Upper lobe of left lung (tissue), 6 donors: ENCODE measurements around the gene PLOD2. TPM values are rescaled to one million over a fixed set of nuclear protein-coding genes. Genes with fewer than 3 reads are reported as not detected.
A peak's percentile ranks its signal among the peaks of the same experiment; 100 is the strongest.

Experiments
- ATAC-seq, 2 donors: fragments of 200-7000 bp; cut with Tn5 transposase; one replicate each; pipeline ENCODE4 v1.9.1; 2022; ENCODE audit warnings: mild to moderate bottlenecking in 2 of 2, moderate library complexity in 2 of 2; ENCODE audit not compliant: low FRiP score in 2 of 2
- DNase-seq, 2 donors: peaks; one replicate each; pipeline ENCODE4 v3.0.0-alpha.2; 2019 to 2020
- H3K27ac ChIP-seq, 4 donors: fragments of 200-600 bp; sonication (generic); one replicate each; pipeline ENCODE4 v1.5.1; 2016 to 2019
- H3K27me3 ChIP-seq, 4 donors: fragments of 200-600 bp; sonication (generic); one replicate each; pipeline ENCODE4 v1.5.1; 2017 to 2019
- H3K36me3 ChIP-seq, 4 donors: fragments of 200-600 bp; sonication (generic); one replicate each; pipeline ENCODE4 v1.5.1; 2016 to 2019
- H3K4me1 ChIP-seq, 4 donors: fragments of 200-600 bp; sonication (generic); one replicate each; pipeline ENCODE4 v1.5.1; 2018 to 2019
- H3K4me3 ChIP-seq, 4 donors: fragments of 200-600 bp; sonication (generic); one replicate each; pipeline ENCODE4 v1.5.1; 2017 to 2019; ENCODE audit warnings: mild to moderate bottlenecking in 2 of 4, moderate library complexity in 1 of 4
- H3K9me3 ChIP-seq, 4 donors: fragments of 200-600 bp; sonication (generic); one replicate each; pipeline ENCODE4 v1.5.1; 2018 to 2019
- CTCF ChIP-seq, 6 experiments: fragments of 450-650 bp in 4 of 6; fragments of 200-600 bp in 2 of 6; sonication (generic) in 2 of 6; IDR thresholded peaks; one replicate each; pipeline ENCODE4 v1.5.1; 2016 to 2019; ENCODE audit warnings: antibody characterized with exemption in 6 of 6
- EP300 ChIP-seq, 4 donors: sonication (generic); formaldehyde crosslinking; IDR thresholded peaks; one replicate each; pipeline ENCODE4 v1.5.1; 2017; ENCODE audit warnings: antibody characterized with exemption in 4 of 4, control low read depth in 2 of 4
- POLR2A ChIP-seq, 4 donors: fragments of 450-650 bp; IDR thresholded peaks; one replicate each; pipeline ENCODE4 v1.5.1; 2016 to 2017; ENCODE audit warnings: antibody characterized with exemption in 4 of 4, mild to moderate bottlenecking in 2 of 4
- POLR2AphosphoS5 ChIP-seq, 2 donors: sonication (generic); formaldehyde crosslinking; IDR thresholded peaks; one replicate each; pipeline ENCODE4 v1.5.1; 2017; ENCODE audit warnings: antibody characterized with exemption in 2 of 2
- WGBS, 2 donors: methylation state at CpG; one replicate each; pipeline ENCODE4 v1.1.5; 2017 to 2018; 5-methylcytosine and 5-hydroxymethylcytosine counted together
- total RNA-seq, 6 donors: library from RNA; depleted of rRNA in 4 of 6; stranded (reverse); fragments of >200 nt in 4 of 6; gene quantifications; one replicate each; pipeline versions ENCODE4 v1.1.0 to v1.2.1, GENCODE V29; 2016 to 2021
- donor health status: DM: no; HTN: no; CAD: no; lungs with moderate emphysema.
- donor health status: DM: no; HTN: yes; CAD: no; lungs with severe emphysema.

Gene PLOD2
- total RNA-seq, 6 donors from 2014 or later: 6.8 to 30.7 (median 18.1) TPM

GRCh38 chr3:146157325-146158060 lies 3.5 kb downstream of the PLOD2 start:
- H3K36me3 ChIP-seq: no peaks in the 10 kb centered on the region
- no peak for TF ChIP-seq EP300 (IDR thresholded peaks at IDR 0.05)
- no peak for TF ChIP-seq CTCF (IDR thresholded peaks at IDR 0.05)
- no peak for TF ChIP-seq POLR2A (IDR thresholded peaks at IDR 0.05)
- TF ChIP-seq POLR2AphosphoS5 (IDR thresholded peaks at IDR 0.05): no peak
- no peaks in the 10 kb centered on the region for H3K9me3 ChIP-seq
- no peak overlapping the region for H3K4me3 ChIP-seq
- ATAC-seq (no peak), DNase-seq (no peak)
- H3K27me3 ChIP-seq: no peaks in the 10 kb centered on the region
- H3K27ac ChIP-seq: peak overlapping the region; percentile 42 to 96 (median 74)
- H3K4me1 ChIP-seq: peaks cover 10 to 33% (median 22%) of the 10 kb centered on the region in 4 donors
- 68 to 70% methylated on average over 2 of the region's 2 CpGs for WGBS, 2 donors

- DNase-seq: no peak
Observed at GRCh38 chr3:146156666-146157314, 4.2 kb downstream of the PLOD2 start.

GRCh38 chr3:146156095-146156494 lies 4.9 kb downstream of the PLOD2 start:
- DNase-seq (no peak), ATAC-seq (no peak)
- TF ChIP-seq POLR2A (IDR thresholded peaks at IDR 0.05) (no peak), EP300 (IDR thresholded peaks at IDR 0.05) (no peak), CTCF (IDR thresholded peaks at IDR 0.05) (no peak), POLR2AphosphoS5 (IDR thresholded peaks at IDR 0.05) (no peak)
- peak overlapping the region in 1 of 4 donors; percentile 7 for H3K4me3 ChIP-seq
- 50 to 59% methylated on average over 4 of the region's 4 CpGs for WGBS, 2 donors
- peak overlapping the region in 3 of 4 donors; percentile 37 to 96 (median 56) for H3K27ac ChIP-seq
- H3K9me3 ChIP-seq: no peaks in the 10 kb centered on the region
- H3K27me3 ChIP-seq: no peaks in the 10 kb centered on the region
- H3K4me1 ChIP-seq: peaks cover 7 to 26% (median 19%) of the 10 kb centered on the region in 4 donors
- no peaks in the 10 kb centered on the region for H3K36me3 ChIP-seq

More at GRCh38 chr3:146156666-146157314, 4.2 kb downstream of the PLOD2 start:
- WGBS, 2 donors: 48 to 74% methylated on average over 3 of the region's 3 CpGs
- H3K36me3 ChIP-seq: no peaks in the 10 kb centered on the region
- no peaks in the 10 kb centered on the region for H3K27me3 ChIP-seq
- TF ChIP-seq CTCF (IDR thresholded peaks at IDR 0.05) (no peak), EP300 (IDR thresholded peaks at IDR 0.05) (no peak), POLR2A (IDR thresholded peaks at IDR 0.05) (no peak), POLR2AphosphoS5 (IDR thresholded peaks at IDR 0.05) (no peak)
- no peak for ATAC-seq
- no peaks in the 10 kb centered on the region for H3K9me3 ChIP-seq
- H3K4me3 ChIP-seq: peak overlapping the region in 2 of 4 donors; percentile 5 to 7
- H3K27ac ChIP-seq: peak overlapping the region; percentile 42 to 96 (median 56)
- peaks cover 7 to 27% (median 20%) of the 10 kb centered on the region in 4 donors for H3K4me1 ChIP-seq

- ATAC-seq (no peak), DNase-seq (no peak)
- Histone ChIP-seq H3K36me3 (no peaks in the 10 kb centered on the region), H3K27me3 (no peaks in the 10 kb centered on the region), H3K9me3 (no peaks in the 10 kb centered on the region), H3K4me3 (no peak overlapping the region), H3K4me1 (peaks cover 7 to 26% (median 19%) of the 10 kb centered on the region in 4 donors), H3K27ac (no peak overlapping the region)
- no peak for TF ChIP-seq POLR2A (IDR thresholded peaks at IDR 0.05)
- TF ChIP-seq EP300 (IDR thresholded peaks at IDR 0.05): no peak
- no peak for TF ChIP-seq CTCF (IDR thresholded peaks at IDR 0.05)
- TF ChIP-seq POLR2AphosphoS5 (IDR thresholded peaks at IDR 0.05): no peak
- 69 to 86% methylated on average over 2 of the region's 2 CpGs for WGBS, 2 donors
Observed at GRCh38 chr3:146154995-146155394, 6.0 kb downstream of the PLOD2 start.
